DOHH2 (cell line): ENCODE results near the gene AGTRAP.

ENCODE experiments used
- H3F3A ChIP-seq: fragments of 200-600 bp; sonication (generic), shearing (Covaris generic); 2 replicates; pipeline ENCODE4 v1.6.0; 2016; ENCODE audit warnings: antibody characterized with exemption, mild to moderate bottlenecking; ENCODE audit not compliant: control insufficient read depth, insufficient read depth
- H3K27ac ChIP-seq: fragments of 200-600 bp; sonication (generic); 2 replicates; pipeline ENCODE4 v1.5.1; 2014; ENCODE audit warnings: low read depth, mild to moderate bottlenecking, low read length, moderate library complexity
- H3K27me3 ChIP-seq: fragments of 200-600 bp; sonication (generic); 2 replicates; pipeline ENCODE4 v1.6.1; 2014; ENCODE audit warnings: mild to moderate bottlenecking, low read length, mixed read lengths; ENCODE audit not compliant: control insufficient read depth
- H3K36me3 ChIP-seq: fragments of 200-600 bp; sonication (generic); 2 replicates; pipeline ENCODE4 v1.6.1; 2014; ENCODE audit warnings: mild to moderate bottlenecking, low read length, moderate library complexity, mixed read lengths; ENCODE audit not compliant: control insufficient read depth
- H3K4me1 ChIP-seq: fragments of 200-600 bp; sonication (generic); 2 replicates; pipeline ENCODE4 v1.6.1; 2014; ENCODE audit warnings: mild to moderate bottlenecking, low read length, mixed read lengths; ENCODE audit not compliant: control insufficient read depth
- H3K4me2 ChIP-seq: fragments of 200-600 bp; sonication (generic); 2 replicates; pipeline ENCODE4 v1.6.0; 2014; ENCODE audit warnings: mild to moderate bottlenecking, low read length, moderate library complexity
- H3K4me3 ChIP-seq: fragments of 200-600 bp; sonication (generic); 2 replicates; pipeline ENCODE4 v1.5.1; 2014; ENCODE audit warnings: mild to moderate bottlenecking, low read length, mixed read lengths
- H3K79me2 ChIP-seq: fragments of 200-600 bp; sonication (generic); 2 replicates; pipeline ENCODE4 v1.6.1; 2014; ENCODE audit warnings: mild to moderate bottlenecking, low read length, mixed read lengths; ENCODE audit not compliant: control insufficient read depth
- H3K9me2 ChIP-seq: fragments of 200-600 bp; sonication (generic); replicated peaks from 2 replicates; pipeline ENCODE4 v1.6.1; 2014; ENCODE audit warnings: mild to moderate bottlenecking, low read length, mixed read lengths; ENCODE audit not compliant: control insufficient read depth
- H3K9me3 ChIP-seq: fragments of 200-600 bp; sonication (generic); 2 replicates; pipeline ENCODE4 v1.6.1; 2014; ENCODE audit warnings: antibody characterized with exemption, low read length, mixed read lengths; ENCODE audit not compliant: control insufficient read depth, insufficient read depth
- H4K20me1 ChIP-seq: fragments of 200-600 bp; sonication (generic); 2 replicates; pipeline ENCODE4 v1.6.0; 2014; ENCODE audit warnings: low read depth, mild to moderate bottlenecking, antibody characterized with exemption, low read length, moderate library complexity; ENCODE audit not compliant: control insufficient read depth, insufficient read depth
- EZH2phosphoT487 ChIP-seq: fragments of 200-600 bp; sonication (generic); IDR thresholded peaks from 2 replicates; pipeline ENCODE4 v1.6.1; 2017; ENCODE audit warnings: borderline replicate concordance, mild to moderate bottlenecking, antibody characterized with exemption, low read length, moderate library complexity, mixed read lengths
- TF ChIP-seq, protein P1 (sequence below): fragments of 200-600 bp; sonication (generic); IDR thresholded peaks from one replicate; pipeline ENCODE4 v1.5.1; 2014; ENCODE audit warnings: antibody characterized with exemption, mild to moderate bottlenecking, low read depth, low read length; ENCODE audit not compliant: poor library complexity, severe bottlenecking

AGTRAP gene

DNA sequence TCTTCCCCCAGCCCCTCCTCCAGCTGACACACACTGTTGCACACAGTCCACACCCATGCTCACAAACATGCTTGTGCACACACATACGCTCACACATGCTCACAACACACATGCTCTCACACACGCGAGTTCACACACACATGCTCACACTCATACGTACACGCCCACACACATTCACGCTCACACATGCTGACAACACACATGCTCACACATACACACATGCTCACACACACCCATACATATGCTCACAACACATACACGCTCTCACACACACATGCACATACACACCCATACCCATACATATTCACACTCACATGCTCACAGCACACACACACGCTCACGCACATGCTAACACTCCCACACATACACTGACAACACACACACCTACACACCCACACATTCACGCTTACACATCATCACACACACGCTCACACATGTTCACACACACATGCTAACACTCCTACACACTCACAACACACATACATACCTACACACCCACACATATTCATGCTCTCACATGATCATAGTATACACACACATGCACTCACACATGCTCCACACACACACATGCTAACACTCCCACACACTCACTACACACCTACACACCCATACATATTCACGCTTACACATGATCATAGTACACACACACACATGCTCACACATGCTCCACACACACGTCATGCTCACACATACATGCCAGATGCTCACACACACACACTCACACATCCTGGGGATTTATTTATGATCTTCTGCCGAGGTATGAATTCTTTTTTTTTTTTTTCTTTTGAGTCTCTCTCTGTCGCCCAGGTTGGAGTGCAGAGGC lies 33.7 kb upstream of the AGTRAP start:
- H3K4me3 ChIP-seq: no peak overlapping the region
- TF ChIP-seq EZH2phosphoT487: no peak
- TF ChIP-seq, protein P1, sequence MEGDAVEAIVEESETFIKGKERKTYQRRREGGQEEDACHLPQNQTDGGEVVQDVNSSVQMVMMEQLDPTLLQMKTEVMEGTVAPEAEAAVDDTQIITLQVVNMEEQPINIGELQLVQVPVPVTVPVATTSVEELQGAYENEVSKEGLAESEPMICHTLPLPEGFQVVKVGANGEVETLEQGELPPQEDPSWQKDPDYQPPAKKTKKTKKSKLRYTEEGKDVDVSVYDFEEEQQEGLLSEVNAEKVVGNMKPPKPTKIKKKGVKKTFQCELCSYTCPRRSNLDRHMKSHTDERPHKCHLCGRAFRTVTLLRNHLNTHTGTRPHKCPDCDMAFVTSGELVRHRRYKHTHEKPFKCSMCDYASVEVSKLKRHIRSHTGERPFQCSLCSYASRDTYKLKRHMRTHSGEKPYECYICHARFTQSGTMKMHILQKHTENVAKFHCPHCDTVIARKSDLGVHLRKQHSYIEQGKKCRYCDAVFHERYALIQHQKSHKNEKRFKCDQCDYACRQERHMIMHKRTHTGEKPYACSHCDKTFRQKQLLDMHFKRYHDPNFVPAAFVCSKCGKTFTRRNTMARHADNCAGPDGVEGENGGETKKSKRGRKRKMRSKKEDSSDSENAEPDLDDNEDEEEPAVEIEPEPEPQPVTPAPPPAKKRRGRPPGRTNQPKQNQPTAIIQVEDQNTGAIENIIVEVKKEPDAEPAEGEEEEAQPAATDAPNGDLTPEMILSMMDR: no peak
- no peaks in the 10 kb centered on the region for H3K9me2 ChIP-seq
- H3K4me1 ChIP-seq: no peaks in the 10 kb centered on the region
- no peaks in the 10 kb centered on the region for H3F3A ChIP-seq
- no peaks in the 10 kb centered on the region for H4K20me1 ChIP-seq
- H3K9me3 ChIP-seq: no peaks in the 10 kb centered on the region
- H3K27ac ChIP-seq: no peak overlapping the region
- no peaks in the 10 kb centered on the region for H3K36me3 ChIP-seq
- no peaks in the 10 kb centered on the region for H3K79me2 ChIP-seq
- H3K27me3 ChIP-seq: peaks cover 16% of the 10 kb centered on the region
- no peak overlapping the region for H3K4me2 ChIP-seq

DNA sequence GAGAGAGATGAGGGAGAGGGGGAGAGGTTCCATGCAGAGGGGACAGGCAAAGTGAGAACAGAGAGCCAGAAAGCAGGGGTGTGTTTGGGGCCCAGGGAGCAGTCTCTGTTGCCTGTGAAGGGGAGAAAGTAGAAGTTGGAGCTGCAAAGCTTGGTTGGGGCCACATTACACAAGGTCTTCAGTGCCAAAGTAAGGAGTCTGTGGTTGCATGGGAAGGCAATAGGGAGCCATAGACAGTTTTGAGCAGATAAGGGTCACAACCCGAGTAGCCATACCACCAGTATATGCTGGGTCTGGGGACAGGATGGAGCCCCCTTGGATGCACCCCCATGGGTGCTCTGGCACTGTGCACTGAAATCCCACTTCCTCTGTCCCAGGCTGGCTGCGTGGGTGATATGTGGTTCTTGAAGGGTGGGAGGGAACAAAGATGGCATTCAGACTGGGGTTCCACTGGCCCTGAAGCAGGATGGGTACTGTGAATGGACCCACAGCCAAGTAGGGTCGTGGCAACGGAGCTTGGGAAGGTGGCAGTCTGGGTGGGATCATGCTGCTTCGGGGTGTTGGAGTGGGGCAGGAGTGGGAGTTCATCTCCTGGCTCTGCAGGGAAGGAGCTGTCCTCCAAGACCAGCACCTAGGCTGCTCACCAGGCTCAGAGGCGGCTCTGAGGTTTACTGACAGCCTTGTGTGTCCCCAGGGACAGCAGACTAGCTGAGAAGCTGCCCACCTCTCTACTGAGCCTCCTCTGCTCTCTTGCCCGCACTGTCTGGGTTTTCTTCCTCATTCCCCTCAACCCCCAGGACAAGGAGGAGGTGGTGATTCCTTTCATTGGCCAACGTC lies 32.4 kb upstream of the AGTRAP start:
- Histone ChIP-seq H3K9me2 (no peaks in the 10 kb centered on the region), H3K4me1 (no peaks in the 10 kb centered on the region), H3K9me3 (no peaks in the 10 kb centered on the region), H3K4me3 (no peak overlapping the region), H3K27ac (no peak overlapping the region), H3K36me3 (no peaks in the 10 kb centered on the region), H3K27me3 (peaks cover 12% of the 10 kb centered on the region), H4K20me1 (no peaks in the 10 kb centered on the region), H3F3A (no peaks in the 10 kb centered on the region), H3K79me2 (no peaks in the 10 kb centered on the region), H3K4me2 (no peak overlapping the region)
- TF ChIP-seq, protein P1: no peak
- TF ChIP-seq EZH2phosphoT487: no peak

DNA sequence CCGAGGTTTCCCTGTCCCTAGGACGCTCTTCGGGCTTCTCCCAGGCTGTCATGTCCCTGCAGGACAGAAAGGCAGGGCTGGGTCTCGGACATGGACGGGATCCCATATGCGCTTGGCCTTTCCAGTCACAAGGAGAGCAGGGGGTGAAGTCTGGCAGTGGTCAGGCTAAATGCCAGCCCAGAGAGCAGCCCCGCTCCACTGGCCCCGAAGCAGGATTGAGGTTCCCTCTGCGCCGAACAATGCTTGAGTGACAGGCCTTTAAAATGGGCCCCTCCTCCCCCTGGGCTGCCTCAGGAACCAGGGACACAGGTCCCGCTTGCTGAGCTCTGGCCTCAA lies 31.8 kb upstream of the AGTRAP start:
- no peak for TF ChIP-seq EZH2phosphoT487
- TF ChIP-seq, protein P1: no peak
- Histone ChIP-seq H3K4me3 (no peak overlapping the region), H3K27me3 (peaks cover 7% of the 10 kb centered on the region; the same call in 1 of the 2 replicates), H4K20me1 (no peaks in the 10 kb centered on the region), H3K79me2 (no peaks in the 10 kb centered on the region), H3K9me2 (no peaks in the 10 kb centered on the region), H3K36me3 (no peaks in the 10 kb centered on the region), H3K9me3 (no peaks in the 10 kb centered on the region), H3K27ac (no peak overlapping the region), H3K4me1 (no peaks in the 10 kb centered on the region), H3K4me2 (no peak overlapping the region), H3F3A (no peaks in the 10 kb centered on the region)
